ENCODE measurements around the gene GPRC5A.
A peak's percentile ranks its signal among the peaks of the same experiment; 100 is the strongest.

The GPRC5A gene

GRCh38 chr12:12909995-12910420, 18.6 kb downstream of the GPRC5A start:
- no peak for DNase-seq

GRCh38 chr12:12912711-12913110, 21.3 kb downstream of the GPRC5A start:
- DNase-seq, result no peak

- no peak for DNase-seq
Observed at GRCh38 chr12:12915656-12916055, 24.3 kb downstream of the GPRC5A start.

GRCh38 chr12:12916135-12916944, 25.0 kb downstream of the GPRC5A start:
- peak; percentile 84 for DNase-seq

- no peak for DNase-seq
Observed at GRCh38 chr12:12917517-12917916, 26.2 kb downstream of the GPRC5A start.

GRCh38 chr12:12918781-12919389, 27.5 kb downstream of the GPRC5A start:
- no peak for DNase-seq

GRCh38 chr12:12919666-12920435, 28.5 kb downstream of the GPRC5A start:
- no peak for DNase-seq

GRCh38 chr12:12922191-12922616, 30.8 kb downstream of the GPRC5A start:
- DNase-seq, result no peak

GRCh38 chr12:12922978-12923377, 31.6 kb downstream of the GPRC5A start:
- DNase-seq, result no peak

GRCh38 chr12:12924169-12924568, 32.8 kb downstream of the GPRC5A start:
- no peak for DNase-seq

- no peak for DNase-seq
Observed at GRCh38 chr12:12925388-12925787, 34.0 kb downstream of the GPRC5A start.

- DNase-seq, result no peak
Observed at GRCh38 chr12:12926571-12927071, 35.3 kb downstream of the GPRC5A start.

- DNase-seq, result peak; percentile 43
Observed at GRCh38 chr12:12927211-12928079, 36.1 kb downstream of the GPRC5A start.

GRCh38 chr12:12929696-12930095, 38.3 kb downstream of the GPRC5A start:
- DNase-seq, result no peak

GRCh38 chr12:12930633-12931219, 39.4 kb downstream of the GPRC5A start:
- DNase-seq, result no peak

- no peak for DNase-seq
Observed at GRCh38 chr12:12933742-12934141, 42.4 kb downstream of the GPRC5A start.

GRCh38 chr12:12934556-12934955, 43.2 kb downstream of the GPRC5A start:
- no peak for DNase-seq

- DNase-seq, result no peak
Observed at GRCh38 chr12:12936983-12937491, 45.7 kb downstream of the GPRC5A start.

- no peak for DNase-seq
Observed at GRCh38 chr12:12938541-12938940, 47.2 kb downstream of the GPRC5A start.

GRCh38 chr12:12939888-12940287, 48.5 kb downstream of the GPRC5A start:
- no peak for DNase-seq

GRCh38 chr12:12941450-12942350, 50.3 kb downstream of the GPRC5A start:
- no peak for DNase-seq
